Activated T-helper 9 cell treated with anti-CD3 and anti-CD28 coated beads, Interleukin-2, amount 50 U/mL, for 16 hours (primary cell): ENCODE results near the gene KIAA1217.
A peak's percentile ranks its signal among the peaks of the same experiment; 100 is the strongest.

Experiments used
- DNase-seq: peaks from one replicate; pipeline ENCODE4 v3.0.0-alpha.2; 2020; ENCODE audit warnings: low read depth

Gene KIAA1217

DNA sequence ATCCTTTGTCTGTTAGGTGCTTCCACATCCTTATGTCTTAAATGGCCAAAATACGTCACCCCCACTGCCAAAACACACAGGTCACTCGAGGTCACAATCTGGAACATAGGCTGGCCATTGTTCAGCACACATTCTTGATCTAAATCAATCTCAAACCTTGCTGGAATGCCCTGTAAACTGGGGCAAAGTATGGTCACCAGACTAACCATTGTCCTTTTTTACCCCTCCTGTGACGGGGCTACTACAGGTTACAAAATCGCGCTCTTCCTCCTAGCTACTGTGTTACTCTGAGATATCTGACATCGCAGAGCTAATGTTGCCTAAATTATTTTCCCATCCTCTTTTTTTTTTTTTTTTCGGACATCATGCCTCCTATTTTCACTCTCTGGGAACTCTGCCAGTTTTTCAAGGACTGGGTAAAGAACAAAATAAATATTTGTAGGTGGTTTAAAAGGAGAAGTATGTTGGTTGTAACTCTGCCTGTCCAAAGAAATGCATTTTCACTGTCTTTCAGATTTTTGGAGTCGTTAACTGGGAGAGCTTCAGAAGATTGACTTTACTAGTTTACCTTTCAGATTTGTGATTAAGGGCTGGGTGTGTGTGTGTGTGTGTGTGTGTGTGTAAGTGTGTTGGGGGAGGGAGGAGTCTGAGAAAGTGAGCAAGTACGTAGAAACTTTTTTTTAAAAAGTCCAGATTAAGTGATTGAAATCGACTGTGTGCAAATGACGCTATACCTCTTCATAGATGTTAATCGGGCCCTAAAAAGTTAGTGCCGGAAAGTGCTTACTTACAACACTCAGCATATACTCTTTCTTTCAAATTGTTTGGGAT is 942 bp upstream of the KIAA1217 start:
- DNase-seq: no peak

DNA sequence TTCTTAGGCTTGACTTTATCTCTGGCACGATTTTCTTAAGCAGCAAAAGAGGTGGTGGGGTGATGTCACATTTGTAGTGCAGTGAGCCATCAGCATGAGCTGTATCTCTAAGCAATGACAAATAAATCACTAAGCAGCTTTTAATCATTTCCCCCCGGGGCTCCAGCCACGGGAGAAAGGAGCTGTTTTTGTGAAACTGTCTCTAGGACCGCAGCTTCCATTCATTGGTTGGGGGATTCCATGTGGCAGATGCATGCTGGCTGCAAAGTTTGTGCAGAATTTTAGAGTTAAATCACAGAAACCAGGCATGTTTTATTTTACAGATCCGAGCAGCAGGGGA is 464 bp downstream of the KIAA1217 start:
- DNase-seq: no peak

DNA sequence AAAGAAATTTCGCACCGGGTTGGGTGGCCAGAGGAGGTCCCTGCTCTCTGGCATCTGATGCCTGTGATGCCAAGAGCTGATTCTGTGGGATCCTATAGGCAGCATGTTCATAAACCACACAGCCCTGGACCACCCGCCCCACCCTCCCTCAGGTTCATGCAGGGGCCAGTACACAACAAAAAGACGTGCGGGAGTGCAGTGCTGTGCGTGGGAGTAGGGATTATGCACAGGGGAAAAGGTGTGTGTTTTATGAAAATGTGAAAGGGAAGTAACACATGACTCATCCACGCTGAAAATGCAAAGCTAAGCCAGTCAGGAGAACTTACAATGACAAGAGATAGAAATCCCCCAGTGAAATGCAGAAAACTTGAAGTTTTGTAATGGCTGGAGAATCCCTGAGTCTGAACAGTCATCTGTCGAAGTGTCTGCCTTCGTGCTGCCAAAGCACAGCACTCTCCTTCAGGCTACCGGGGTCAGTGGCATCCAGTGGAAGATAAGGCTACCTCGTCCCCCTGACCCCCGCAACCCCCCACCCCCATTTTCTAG is 1.1 kb downstream of the KIAA1217 start:
- DNase-seq: peak; percentile 11

DNA sequence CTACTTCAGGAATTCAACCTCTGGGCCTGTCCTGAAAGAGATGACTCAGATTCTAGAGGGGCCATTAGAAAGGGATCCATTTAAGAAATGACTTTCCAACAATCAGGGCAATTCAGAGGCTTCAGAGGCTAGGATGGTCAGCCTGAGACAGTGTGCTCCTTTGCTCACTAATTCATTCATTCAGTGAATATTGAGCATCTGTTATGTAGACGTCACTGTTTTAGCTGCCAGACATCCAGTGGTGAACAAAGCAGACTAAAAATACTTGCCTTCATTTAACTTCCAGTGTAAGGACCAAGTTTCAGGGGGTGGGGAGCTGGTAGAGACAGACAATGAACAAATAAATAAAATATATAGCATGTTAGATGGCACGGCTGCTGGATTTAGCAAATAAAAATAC is 1.6 kb downstream of the KIAA1217 start:
- no peak for DNase-seq

DNA sequence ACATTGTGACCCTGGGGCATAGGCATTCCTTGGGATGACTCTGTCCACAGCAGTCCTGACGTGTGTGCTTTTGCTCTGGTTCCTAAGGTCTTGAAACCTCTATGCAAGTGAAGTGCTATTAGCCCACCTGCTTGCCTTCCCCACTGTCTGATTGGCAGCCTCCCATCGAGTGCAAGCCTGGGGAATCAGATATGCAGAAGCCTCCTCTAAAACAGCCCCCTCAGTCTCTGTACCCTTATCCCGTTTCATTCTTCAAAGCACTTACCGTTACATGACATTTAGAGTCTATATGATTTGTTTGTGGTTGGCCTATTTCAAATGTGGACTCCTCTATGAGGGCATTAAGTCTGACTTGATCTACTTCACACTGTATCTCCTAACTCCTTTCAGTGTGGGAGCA is 4.3 kb downstream of the KIAA1217 start:
- no peak for DNase-seq

DNA sequence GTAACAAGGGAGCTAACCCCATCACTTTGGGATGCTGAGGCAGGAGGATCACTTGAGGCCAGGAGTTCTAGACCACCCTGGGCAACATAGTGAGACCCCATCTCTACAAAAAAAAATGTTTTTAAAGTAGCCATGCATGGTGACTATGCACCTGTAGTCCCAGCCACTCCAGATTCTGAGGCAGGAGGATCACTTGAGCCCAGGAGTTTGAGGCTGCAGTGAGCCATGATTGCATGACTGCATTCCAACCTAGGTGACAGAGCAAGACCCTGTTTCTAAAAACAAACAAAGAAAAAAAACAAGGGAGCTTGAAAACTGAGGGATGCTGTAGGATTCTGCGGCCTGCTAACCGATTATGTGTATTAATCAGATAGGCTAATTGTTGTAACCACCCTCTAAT is 4.9 kb downstream of the KIAA1217 start:
- DNase-seq: no peak

DNA sequence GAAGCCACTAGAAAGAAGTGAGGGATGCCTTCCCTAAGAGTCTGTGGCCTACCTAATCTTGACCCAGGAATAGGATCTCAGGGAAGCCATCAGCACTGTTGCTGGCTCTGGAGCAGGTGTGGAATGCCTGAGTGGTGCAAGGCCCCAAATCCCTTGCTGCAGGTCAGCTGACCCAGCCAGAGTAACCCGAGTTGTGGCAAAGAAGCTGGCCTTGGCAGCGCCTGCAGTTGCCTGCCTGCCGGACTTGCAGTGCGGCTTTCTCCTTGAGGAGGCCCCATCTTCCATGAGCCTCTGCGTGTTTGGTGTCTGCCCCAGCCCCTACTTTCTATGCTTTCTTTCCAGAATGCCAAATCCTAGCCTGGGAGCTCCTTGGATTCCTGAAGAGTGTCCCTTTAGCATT is 5.8 kb downstream of the KIAA1217 start:
- no peak for DNase-seq

DNA sequence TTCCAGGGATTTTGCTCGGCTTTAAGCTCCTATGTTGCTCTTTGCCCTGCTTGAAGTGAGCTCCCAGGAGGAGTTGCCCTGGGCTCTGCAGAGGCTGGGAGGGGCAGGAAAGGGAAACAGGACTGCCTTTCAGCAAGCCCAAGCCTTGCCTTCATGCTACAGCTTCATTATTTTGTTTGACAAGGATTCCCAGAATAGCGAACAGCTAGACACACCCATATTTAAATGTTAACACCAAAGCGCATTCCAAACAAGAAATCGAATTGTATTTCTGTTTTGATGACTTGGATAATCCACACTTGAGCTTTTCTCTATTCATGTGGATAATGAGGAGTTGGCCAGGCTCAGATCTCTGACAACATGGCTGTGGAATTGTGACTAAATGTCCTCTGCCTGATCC is 6.3 kb downstream of the KIAA1217 start:
- DNase-seq: no peak

DNA sequence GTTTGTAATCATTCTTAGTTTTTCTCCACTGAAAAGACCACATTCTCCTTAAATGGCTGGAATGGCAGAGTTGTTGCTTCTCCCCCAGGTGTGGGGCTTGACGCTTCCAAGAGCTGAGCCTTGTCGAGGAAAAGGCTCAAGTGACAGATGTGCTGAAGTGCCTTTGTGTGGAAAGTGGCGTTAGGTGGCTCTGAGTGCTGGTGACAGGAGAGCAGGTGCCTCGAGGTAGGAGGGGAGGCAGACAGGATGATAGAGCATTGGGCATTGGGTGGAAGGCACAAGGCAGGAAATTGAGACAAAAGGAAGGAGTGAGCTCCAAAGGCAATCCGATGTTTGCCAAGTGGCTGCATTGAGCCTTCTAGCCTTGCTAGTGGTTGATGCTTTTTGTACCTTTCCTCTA is 6.7 kb downstream of the KIAA1217 start:
- no peak for DNase-seq

DNA sequence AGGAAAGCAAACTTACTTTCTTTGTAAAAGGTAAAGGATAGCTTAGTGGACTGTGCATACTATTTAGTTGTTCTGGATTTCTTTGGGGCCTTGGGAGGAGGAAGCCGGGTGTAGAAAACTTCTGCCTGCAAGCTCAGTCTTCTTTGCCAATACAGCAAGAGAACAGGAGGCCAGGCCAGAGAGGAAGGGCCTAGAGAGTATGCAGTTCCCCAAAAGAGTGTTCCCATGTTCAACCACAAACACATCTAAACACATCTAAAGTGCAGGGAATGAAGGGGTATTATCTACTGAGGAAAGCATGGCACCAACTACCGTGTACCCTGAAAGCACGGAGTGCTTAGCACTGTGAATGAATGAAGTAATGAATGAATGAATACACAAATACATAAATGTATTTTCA is 11.0 kb downstream of the KIAA1217 start:
- DNase-seq: no peak

DNA sequence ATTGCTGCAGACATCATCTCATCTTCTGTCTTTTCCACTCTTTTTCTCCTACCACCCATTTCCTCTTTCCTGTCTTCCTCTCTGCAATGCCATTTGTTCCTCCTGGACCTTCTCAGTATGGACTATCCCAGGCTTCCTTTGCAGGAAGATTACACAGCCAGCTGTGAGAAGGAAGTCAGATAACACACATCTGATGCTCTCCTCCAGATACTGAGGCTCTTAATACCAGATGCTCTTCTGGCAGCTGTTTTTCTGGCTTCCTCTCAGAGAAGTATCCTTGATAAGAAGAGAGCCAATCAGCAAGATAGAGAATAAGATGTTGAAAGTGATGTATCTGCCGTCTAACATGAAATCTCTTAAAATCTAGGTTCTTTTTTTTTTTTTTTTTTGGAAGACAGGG is 14.4 kb downstream of the KIAA1217 start:
- no peak for DNase-seq

DNA sequence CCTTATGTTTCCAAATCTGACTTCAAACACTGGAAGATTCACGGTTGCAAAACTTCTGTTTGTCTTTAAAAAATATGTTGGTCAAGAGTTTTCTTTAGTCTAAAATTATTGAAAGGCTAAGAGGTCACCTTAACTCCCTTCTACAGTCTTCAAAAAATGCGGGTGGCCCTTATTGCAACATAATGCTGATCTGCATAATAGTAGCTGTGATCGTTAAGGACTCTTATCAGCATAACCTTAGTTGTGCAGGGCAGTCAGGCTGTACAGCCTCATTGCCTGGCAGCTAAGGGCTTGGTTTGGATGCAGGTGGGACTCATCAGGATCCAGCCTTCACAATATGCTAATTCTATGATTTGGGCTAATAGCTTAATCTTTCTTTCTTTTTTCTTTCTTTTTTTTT is 15.0 kb downstream of the KIAA1217 start:
- DNase-seq: no peak

DNA sequence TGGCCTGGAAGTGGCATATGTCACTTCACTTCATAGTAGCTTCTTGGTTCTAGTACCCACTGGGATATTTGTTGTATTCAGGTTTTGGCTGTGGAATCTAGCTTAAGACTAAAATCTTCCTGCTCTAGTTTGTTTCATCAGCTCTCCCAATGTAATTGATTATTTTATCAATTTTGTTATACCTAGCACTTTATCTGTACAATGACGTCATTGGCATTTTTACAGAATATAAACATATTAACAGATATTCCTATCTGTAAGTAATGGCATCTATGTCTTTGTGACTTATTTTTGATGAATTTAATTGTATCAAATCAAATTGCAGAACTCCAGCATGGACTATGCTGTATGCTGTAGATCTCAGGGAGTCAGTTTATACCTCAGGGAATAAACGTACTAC is 19.7 kb downstream of the KIAA1217 start:
- no peak for DNase-seq

DNA sequence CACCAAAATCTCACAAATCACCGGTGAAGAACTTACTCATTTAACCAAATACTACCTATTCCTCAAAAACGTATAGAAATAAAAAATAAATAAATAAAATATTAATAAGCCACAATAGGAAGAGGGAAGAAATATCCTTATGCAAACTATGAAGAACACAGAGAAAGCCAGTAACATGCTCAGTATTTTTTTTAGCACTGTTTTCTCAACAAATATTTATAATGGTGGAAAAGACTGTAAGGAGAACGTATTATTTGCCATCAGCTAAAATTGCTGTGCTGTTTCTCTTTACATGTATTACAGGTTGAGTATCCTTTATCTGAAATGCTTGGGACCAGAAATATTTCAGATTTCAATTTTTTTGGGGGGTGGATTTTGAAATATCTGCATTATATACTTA is 21.0 kb downstream of the KIAA1217 start:
- DNase-seq: no peak

DNA sequence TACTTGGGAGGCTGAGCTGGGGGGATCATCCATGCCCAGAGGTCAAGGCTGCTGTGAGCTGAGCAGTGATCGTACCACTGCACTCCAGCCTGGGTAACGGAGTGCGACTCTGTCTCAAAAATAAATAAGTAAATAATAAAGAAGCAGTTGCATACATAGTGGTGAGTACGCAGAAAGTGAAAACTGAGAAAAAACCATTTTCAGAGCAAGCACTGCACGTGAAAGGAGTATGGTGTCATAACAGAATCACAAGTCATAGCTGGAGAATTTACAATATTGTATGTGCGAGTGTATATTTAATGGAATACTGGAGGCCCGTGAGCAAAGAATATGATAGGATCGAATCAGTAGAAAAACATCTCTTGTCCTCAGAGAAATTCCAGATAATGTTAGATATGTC is 22.3 kb downstream of the KIAA1217 start:
- DNase-seq: no peak

DNA sequence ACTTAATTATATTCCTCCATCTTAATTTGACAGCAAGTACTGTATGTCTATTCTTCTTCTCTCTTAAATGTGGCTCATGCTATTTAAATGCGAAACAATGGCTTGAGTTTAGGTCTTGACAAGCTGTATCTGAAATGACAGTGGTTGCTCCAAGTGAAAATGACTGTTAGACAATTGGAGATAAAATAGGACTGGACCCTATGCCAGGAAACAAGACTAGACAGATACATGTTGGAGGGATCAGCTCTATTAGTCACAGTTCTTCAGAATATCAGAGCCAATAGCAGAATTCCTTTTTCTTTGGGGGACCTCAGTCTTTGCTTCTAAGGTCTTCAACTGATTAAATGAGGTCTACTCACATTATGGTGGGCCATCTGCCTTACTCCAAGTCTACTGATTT is 25.8 kb downstream of the KIAA1217 start:
- DNase-seq: no peak

DNA sequence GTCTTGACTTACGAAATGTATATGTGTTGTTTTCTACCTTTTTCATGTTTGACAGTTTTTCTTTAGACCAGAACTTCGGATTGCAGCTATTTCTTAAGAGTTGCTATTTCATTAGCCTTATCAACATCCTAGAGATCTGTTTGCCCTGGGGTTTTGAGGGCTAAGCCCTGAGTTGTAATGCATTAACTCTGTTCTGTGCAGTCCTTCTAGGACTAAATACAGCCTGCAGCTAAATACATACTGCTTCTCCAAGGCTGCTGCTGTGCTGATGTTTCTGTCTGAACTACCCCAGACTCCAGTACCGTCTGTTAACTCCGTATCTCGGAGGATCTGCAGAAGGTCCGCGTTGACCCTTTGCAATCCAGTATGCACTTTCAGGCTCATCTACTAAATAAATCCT is 26.5 kb downstream of the KIAA1217 start:
- no peak for DNase-seq

DNA sequence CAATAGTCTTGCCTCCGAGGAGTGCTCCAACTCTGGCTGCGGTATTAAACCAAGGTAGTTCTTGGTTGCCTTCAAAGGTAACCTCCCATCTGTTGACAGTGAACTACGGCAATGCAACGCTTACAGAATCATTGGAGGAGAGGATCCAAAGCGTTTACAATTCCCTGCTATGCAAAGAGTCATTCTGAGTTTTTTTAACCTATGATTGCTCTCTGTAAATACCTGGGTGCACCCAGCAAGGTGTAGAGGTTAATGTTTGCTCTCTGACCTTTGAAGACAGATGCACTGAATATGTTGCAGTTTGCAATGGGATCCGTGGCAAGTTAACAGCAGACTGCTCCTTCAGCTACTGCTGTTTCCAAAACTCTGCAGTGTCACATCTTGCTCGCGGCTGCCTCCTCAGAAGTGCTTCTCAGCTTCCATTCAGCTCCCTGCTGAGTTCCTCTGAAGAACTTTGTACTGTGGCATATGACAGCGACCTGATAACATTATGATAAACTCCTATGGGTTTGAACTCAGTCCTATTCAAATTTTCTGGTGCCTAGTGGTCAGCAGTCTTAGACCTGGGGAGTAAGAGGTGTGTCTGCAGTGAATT is 29.0 kb downstream of the KIAA1217 start:
- DNase-seq: no peak

DNA sequence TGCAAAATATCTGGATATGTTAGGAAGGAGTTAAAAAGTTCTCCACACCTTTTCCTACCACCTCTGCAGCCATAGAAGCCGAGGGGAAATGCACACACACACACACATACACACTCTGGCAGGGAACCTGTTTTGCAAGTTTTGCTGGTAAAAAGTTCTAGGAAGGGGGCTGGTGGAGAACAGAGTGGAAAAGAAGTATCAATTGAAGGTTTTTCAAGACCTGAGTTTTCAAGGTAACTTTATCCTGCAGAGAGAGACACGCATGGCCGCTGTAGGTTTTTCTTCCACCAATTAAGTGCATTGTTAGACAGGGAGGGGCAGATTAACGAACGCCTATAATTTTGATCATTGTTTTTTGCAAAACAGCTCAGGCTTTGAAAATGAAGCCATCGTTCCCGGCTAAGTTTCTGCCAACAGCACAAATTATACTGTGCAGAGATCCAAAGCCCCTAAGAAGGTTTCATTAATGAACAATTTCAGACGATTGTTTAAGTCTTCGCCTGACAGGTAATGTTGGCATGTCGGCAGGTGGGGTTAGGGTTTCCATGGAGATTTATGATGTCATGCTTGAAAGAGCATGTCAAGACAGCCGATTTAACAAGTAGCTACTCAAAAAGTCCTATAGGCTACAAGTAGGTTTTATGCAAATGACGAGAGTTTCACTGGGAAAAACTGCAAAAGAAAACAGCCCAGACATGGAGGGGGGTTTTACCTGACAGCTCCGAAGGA is 29.7 kb downstream of the KIAA1217 start:
- no peak for DNase-seq

DNA sequence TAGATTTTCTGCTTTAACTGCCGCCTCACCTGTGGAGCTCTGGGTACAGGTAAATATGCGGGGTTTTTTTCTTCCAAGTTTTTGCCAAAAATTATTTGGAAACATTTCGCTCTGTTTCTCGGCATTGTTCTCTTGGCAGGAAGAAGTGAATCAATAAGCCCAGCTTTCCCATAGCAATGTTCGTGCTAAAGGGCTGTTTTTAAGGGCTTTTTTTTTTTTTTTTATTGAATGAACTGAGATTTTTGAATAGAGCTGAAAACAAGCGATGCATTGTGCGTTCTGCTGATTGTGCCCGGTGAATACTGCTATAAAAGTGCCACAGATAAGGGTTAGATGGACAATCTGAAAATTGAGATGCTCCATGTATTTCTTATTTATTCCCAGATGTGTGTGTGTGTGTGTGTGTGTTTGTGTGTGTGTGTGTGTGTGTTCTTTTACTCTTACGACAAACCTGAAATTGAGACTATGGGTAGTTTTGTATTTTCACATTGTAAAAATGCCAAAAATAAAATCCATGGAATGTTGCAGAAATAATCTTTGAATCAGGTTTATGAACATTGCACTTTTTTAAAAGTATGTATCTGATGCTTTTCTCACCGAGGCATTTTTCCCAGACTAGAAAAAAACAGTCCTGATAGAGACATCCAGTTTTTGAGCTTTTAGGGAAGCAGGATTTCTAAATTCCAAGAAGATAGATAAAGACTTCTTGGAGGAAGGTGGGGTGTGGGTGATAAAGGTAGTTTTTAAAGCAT is 30.5 kb downstream of the KIAA1217 start:
- no peak for DNase-seq

DNA sequence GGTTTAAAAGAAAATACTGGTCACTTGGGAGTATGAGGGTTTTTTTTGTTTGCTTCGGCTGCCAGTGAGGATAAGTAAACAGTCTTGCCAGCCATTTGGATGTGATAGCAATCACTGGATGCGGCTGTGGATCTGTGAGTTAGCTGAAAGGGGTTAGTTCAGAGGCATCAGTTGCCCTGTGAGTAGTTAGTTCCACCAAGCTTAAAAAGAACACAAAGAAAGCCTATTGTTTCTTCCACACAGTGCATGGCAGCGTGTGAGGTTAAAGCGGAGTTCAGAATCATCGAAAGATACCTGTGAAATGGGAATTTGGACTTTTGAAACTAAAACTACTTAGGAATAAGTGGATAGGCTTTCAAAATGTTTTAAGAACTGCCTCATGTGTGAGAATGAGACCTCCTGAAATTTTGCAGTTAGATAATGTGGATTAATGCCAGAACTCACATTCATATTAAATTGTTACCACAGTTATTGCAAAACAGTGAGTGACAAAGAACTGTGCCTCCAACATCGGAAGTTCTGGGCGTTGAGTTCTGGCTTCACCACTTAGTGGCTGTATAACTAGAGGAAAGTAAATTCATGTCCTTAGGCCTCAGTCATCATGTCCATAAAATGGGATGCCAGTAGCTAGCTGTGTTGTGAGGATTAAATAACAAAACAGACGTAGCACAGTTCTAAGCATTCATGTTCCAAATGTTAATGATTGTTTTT is 31.3 kb downstream of the KIAA1217 start:
- no peak for DNase-seq

DNA sequence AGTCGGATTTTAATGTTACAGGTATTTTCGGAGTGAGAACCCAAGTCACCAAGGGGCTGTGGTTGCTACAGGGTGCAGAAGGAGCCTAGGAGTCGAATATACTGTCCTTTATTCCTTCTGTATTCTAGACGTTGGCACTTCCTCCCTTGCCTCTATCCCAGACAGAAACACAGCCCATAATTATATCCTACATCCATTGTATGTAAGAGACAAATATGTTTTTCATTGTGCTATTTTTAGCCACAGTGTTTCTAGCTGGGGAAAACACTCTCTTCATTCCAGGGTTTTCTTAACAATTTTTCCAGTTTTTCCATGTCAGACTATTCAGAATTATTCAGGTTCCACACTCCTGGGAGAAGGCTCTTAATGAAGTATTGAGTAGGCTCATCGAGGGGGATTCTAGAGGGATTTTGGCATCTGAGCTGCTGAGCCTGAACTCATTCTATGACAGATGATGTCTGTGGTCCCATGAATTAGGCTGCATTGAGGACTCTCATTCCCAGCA is 32.6 kb downstream of the KIAA1217 start:
- DNase-seq: no peak
